H1 (cell line): ENCODE results near the gene DTX4. TPM values are rescaled to one million over a fixed set of nuclear protein-coding genes. Genes with fewer than 3 reads are reported as not detected.

Source experiments
- CTCF ChIA-PET: fragments of 300-600 bp; sonication (Branson Sonifier 250); formaldehyde crosslinking; loops from one replicate; lab custom pipeline; 2021; ENCODE audit not compliant: partially characterized antibody; lab: Charles Lee
- POLR2A ChIA-PET: fragments of 300-600 bp; sonication (Branson Sonifier 250); formaldehyde crosslinking; loops from one replicate; lab custom pipeline; 2021; ENCODE audit warnings: inconsistent platforms; ENCODE audit not compliant: partially characterized antibody; lab: Charles Lee
- DNase-seq, 2 experiments: peaks; one replicate each; pipeline versions ENCODE4 v3.0.0 to v3.0.0-alpha.2; 2010 to 2022; ENCODE audit warnings: low spot score in 2 of 2, low read depth in 1 of 2, mixed read lengths in 1 of 2
- FAIRE-seq: peaks from 2 replicates; lab custom pipeline; 2011; peaks lifted over from hg19 to GRCh38; lab: Jason Lieb, UNC
- H2AFZ ChIP-seq: 2 replicates; pipeline ENCODE4 v1.8.1; 2012; ENCODE audit warnings: low read length, inconsistent platforms
- H2AK5ac ChIP-seq: 2 replicates; pipeline ENCODE4 v1.6.1; 2013; ENCODE audit warnings: low read depth, low read length
- H2BK120ac ChIP-seq: replicated peaks from 2 replicates; pipeline ENCODE3; 2013; ENCODE audit warnings: low read depth, low read length, inconsistent platforms
- H2BK12ac ChIP-seq: 2 replicates; pipeline ENCODE4 v1.6.1; 2013; ENCODE audit warnings: low read depth, low read length
- H2BK15ac ChIP-seq: 2 replicates; pipeline ENCODE4 v1.6.1; 2013; ENCODE audit warnings: low read length
- H2BK20ac ChIP-seq: 2 replicates; pipeline ENCODE4 v1.6.1; 2013; ENCODE audit warnings: low read length
- H2BK5ac ChIP-seq: 2 replicates; pipeline ENCODE4 v1.6.1; 2013; ENCODE audit warnings: low read depth, low read length
- H3K14ac ChIP-seq: 2 replicates; pipeline ENCODE4 v1.6.1; 2013; ENCODE audit warnings: inconsistent platforms; ENCODE audit not compliant: insufficient read length
- H3K18ac ChIP-seq: 2 replicates; pipeline ENCODE4 v1.6.1; 2013; ENCODE audit warnings: low read length; ENCODE audit errors: extremely low read depth
- H3K23ac ChIP-seq: 2 replicates; pipeline ENCODE4 v1.6.1; 2013; ENCODE audit warnings: inconsistent platforms; ENCODE audit not compliant: insufficient read length
- H3K23me2 ChIP-seq: 2 replicates; pipeline ENCODE4 v1.6.1; 2013; ENCODE audit warnings: low read depth, low read length
- H3K27ac ChIP-seq: 2 replicates; pipeline ENCODE4 v1.6.1; 2011; ENCODE audit warnings: low read depth, low read length, inconsistent platforms
- H3K27me3 ChIP-seq, 4 experiments: replicated peaks in 1 of 4; 1 replicate in 1 of 4; 2 replicates in 3 of 4; pipeline versions ENCODE4 v1.6.1 to v1.8.1; 2011 to 2013; ENCODE audit warnings: low read length in 3 of 4, mild to moderate bottlenecking in 3 of 4, inconsistent platforms in 2 of 4, mixed read lengths in 2 of 4, moderate library complexity in 1 of 4; ENCODE audit not compliant: control insufficient read depth in 3 of 4, insufficient read depth in 3 of 4; ENCODE audit errors: extremely low read depth in 1 of 4
- H3K36me3 ChIP-seq, 4 experiments: 2 replicates each; pipeline versions ENCODE4 v1.6.1 to v1.8.1; 2011 to 2013; ENCODE audit warnings: mild to moderate bottlenecking in 4 of 4, low read length in 3 of 4, moderate library complexity in 2 of 4, control low read depth in 1 of 4, inconsistent platforms in 1 of 4; ENCODE audit not compliant: insufficient read depth in 4 of 4, control insufficient read depth in 2 of 4
- H3K4ac ChIP-seq: replicated peaks from 2 replicates; pipeline ENCODE3; 2013; ENCODE audit warnings: low read length, low read depth, mixed read lengths, inconsistent platforms; ENCODE audit not compliant: insufficient read length
- H3K4me1 ChIP-seq, 4 experiments: replicated peaks in 1 of 4; 1 replicate in 1 of 4; 2 replicates in 3 of 4; pipeline versions ENCODE4 v1.6.1 to v1.8.1; 2011 to 2013; ENCODE audit warnings: low read length in 3 of 4, inconsistent platforms in 2 of 4, mixed read lengths in 1 of 4; ENCODE audit not compliant: insufficient read depth in 4 of 4, control insufficient read depth in 3 of 4
- H3K4me2 ChIP-seq, 2 experiments: 2 replicates each; pipeline versions ENCODE4 v1.6.1 to v1.8.1; 2011 to 2013; ENCODE audit warnings: low read depth in 2 of 2, low read length in 2 of 2, control low read depth in 1 of 2, inconsistent platforms in 1 of 2, mild to moderate bottlenecking in 1 of 2; ENCODE audit not compliant: insufficient read depth in 1 of 2
- H3K4me3 ChIP-seq, 4 experiments: fragments of 200-600, 300-600 bp in 1 of 4; sonication (generic), shearing (Covaris generic), sonication (Bioruptor Twin) in 1 of 4; 2 replicates each; pipeline versions ENCODE4 v1.5.1 to v1.8.1; 2011 to 2016; ENCODE audit warnings: low read length in 4 of 4, low read depth in 3 of 4, control low read depth in 2 of 4, inconsistent platforms in 2 of 4, mild to moderate bottlenecking in 2 of 4, mixed read lengths in 1 of 4, moderate library complexity in 1 of 4; ENCODE audit not compliant: insufficient read depth in 2 of 4; ENCODE audit errors: extremely low read depth in 1 of 4
- H3K56ac ChIP-seq: replicated peaks from 2 replicates; pipeline ENCODE3; 2013; ENCODE audit warnings: low read depth, mild to moderate bottlenecking, mixed read lengths, low read length, inconsistent platforms; ENCODE audit not compliant: insufficient read length
- H3K79me1 ChIP-seq: 2 replicates; pipeline ENCODE4 v1.6.1; 2013; ENCODE audit warnings: low read depth, low read length, control low read depth
- H3K79me2 ChIP-seq, 2 experiments: 2 replicates each; pipeline versions ENCODE4 v1.6.1 to v1.8.1; 2012 to 2013; ENCODE audit warnings: low read length in 2 of 2, mild to moderate bottlenecking in 2 of 2, inconsistent platforms in 1 of 2; ENCODE audit not compliant: insufficient read depth in 2 of 2, control insufficient read depth in 1 of 2
- H3K9ac ChIP-seq, 4 experiments: replicated peaks in 1 of 4; 1 replicate in 1 of 4; 2 replicates in 3 of 4; pipeline versions ENCODE4 v1.6.1 to v1.8.1; 2011 to 2013; ENCODE audit warnings: low read depth in 3 of 4, low read length in 3 of 4, control low read depth in 2 of 4, mild to moderate bottlenecking in 2 of 4, moderate library complexity in 2 of 4, inconsistent platforms in 1 of 4; ENCODE audit errors: extremely low read depth in 1 of 4
- H3K9me3 ChIP-seq, 2 experiments: 2 replicates each; pipeline versions ENCODE4 v1.6.1 to v1.8.1; 2012 to 2013; ENCODE audit warnings: mild to moderate bottlenecking in 2 of 2, moderate library complexity in 2 of 2, control low read depth in 1 of 2, inconsistent platforms in 1 of 2, low read depth in 1 of 2, low read length in 1 of 2, mixed read lengths in 1 of 2; ENCODE audit not compliant: insufficient read depth in 2 of 2
- H4K20me1 ChIP-seq, 2 experiments: replicated peaks in 1 of 2; 2 replicates each; pipeline versions ENCODE3 to v1.8.1; 2011 to 2013; ENCODE audit warnings: inconsistent platforms in 2 of 2, low read length in 2 of 2, mild to moderate bottlenecking in 1 of 2; ENCODE audit not compliant: insufficient read depth in 2 of 2, control insufficient read depth in 1 of 2
- H4K5ac ChIP-seq: 2 replicates; pipeline ENCODE4 v1.6.1; 2013; ENCODE audit warnings: low read length, low read depth, mixed read lengths, inconsistent platforms; ENCODE audit not compliant: insufficient read length
- H4K8ac ChIP-seq: 2 replicates; pipeline ENCODE4 v1.8.0; 2013; ENCODE audit warnings: mild to moderate bottlenecking, moderate library complexity, low read length, inconsistent platforms; ENCODE audit not compliant: insufficient read depth; ENCODE audit errors: extremely low read depth
- H4K91ac ChIP-seq: replicated peaks from 2 replicates; pipeline ENCODE3; 2013; ENCODE audit warnings: low read length, mixed read lengths, inconsistent platforms; ENCODE audit not compliant: insufficient read length
- EZH2 ChIP-seq: fragments of 200-600 bp; sonication (generic); IDR thresholded peaks from 2 replicates; pipeline ENCODE4 v1.7.1; 2012; ENCODE audit warnings: low read depth, mild to moderate bottlenecking, moderate library complexity, low read length, inconsistent platforms; ENCODE audit not compliant: severe bottlenecking
- HDAC2 ChIP-seq, 2 experiments: fragments of 300-600 bp in 1 of 2; sonication (generic) in 1 of 2; IDR thresholded peaks; 2 replicates each; pipeline ENCODE4 v1.6.1; 2011 to 2012; ENCODE audit warnings: low read depth in 2 of 2, low read length in 2 of 2, mild to moderate bottlenecking in 2 of 2, moderate library complexity in 2 of 2, borderline replicate concordance in 1 of 2, inconsistent platforms in 1 of 2
- JUND ChIP-seq: IDR thresholded peaks from 2 replicates; pipeline ENCODE4 v1.6.1; 2011; ENCODE audit warnings: mild to moderate bottlenecking, improper control_type of control experiment, low read length
- KDM1A ChIP-seq: fragments of 200-600, 300-600 bp; sonication (generic); IDR thresholded peaks from 2 replicates; pipeline ENCODE4 v1.7.1; 2016; ENCODE audit warnings: mild to moderate bottlenecking, low read length, borderline replicate concordance
- NANOG ChIP-seq: IDR thresholded peaks from 2 replicates; pipeline ENCODE4 v1.6.1; 2011; ENCODE audit warnings: low read length, low read depth, mild to moderate bottlenecking, inconsistent platforms; ENCODE audit not compliant: insufficient read depth, poor library complexity, severe bottlenecking
- POLR2A ChIP-seq, 2 experiments: IDR thresholded peaks; 1 replicate in 1 of 2; 2 replicates in 1 of 2; pipeline ENCODE4 v1.6.1; 2011; ENCODE audit warnings: low read depth in 2 of 2, low read length in 2 of 2, mild to moderate bottlenecking in 2 of 2; ENCODE audit errors: control extremely low read depth in 1 of 2
- POU5F1 ChIP-seq: IDR thresholded peaks from 2 replicates; pipeline ENCODE4 v1.6.1; 2011; ENCODE audit warnings: low read depth, mild to moderate bottlenecking, low read length, moderate library complexity
- SAP30 ChIP-seq: fragments of 300-600 bp; sonication (generic); IDR thresholded peaks from 2 replicates; pipeline ENCODE4 v1.7.1; 2012; ENCODE audit warnings: low read length, moderate library complexity, mild to moderate bottlenecking, inconsistent platforms; ENCODE audit not compliant: insufficient read depth, insufficient replicate concordance
- SIRT6 ChIP-seq: IDR thresholded peaks from one replicate; pipeline ENCODE4 v1.7.1; 2012; ENCODE audit warnings: low read length, inconsistent platforms
- SIX5 ChIP-seq: IDR thresholded peaks from 2 replicates; pipeline ENCODE4 v1.6.1; 2011; ENCODE audit warnings: mild to moderate bottlenecking, low read depth, low read length
- SP2 ChIP-seq: IDR thresholded peaks from 2 replicates; pipeline ENCODE4 v1.6.1; 2012; ENCODE audit warnings: mild to moderate bottlenecking, low read length, inconsistent platforms
- TEAD4 ChIP-seq: IDR thresholded peaks from 2 replicates; pipeline ENCODE4 v1.6.1; 2012; ENCODE audit warnings: low read depth, low read length, inconsistent platforms, mixed read lengths
- WGBS, 2 experiments: shearing (Covaris generic) in 1 of 2; methylation state at CpG; one replicate each; pipeline versions ENCODE4 v1.1.6 to v1.1.7; 2013 to 2015; ENCODE audit warnings: low lambda C conversion rate in 2 of 2, mixed read lengths in 2 of 2, inconsistent platforms in 1 of 2, low coverage in 1 of 2, missing lambda C conversion rate in 1 of 2; ENCODE audit not compliant: insufficient replicate concordance in 2 of 2, insufficient coverage in 1 of 2, insufficient read length in 1 of 2; ENCODE audit errors: extremely low coverage in 1 of 2, missing lambda C conversion rate in 1 of 2; 5-methylcytosine and 5-hydroxymethylcytosine counted together
- polyA plus RNA-seq, 7 experiments: library from polyadenylated mRNA; depleted of rRNA in 3 of 7; stranded (reverse) in 5 of 7; unstranded in 2 of 7; fragments of >200 nt in 5 of 7; fragments of 200-250 nt in 2 of 7; gene quantifications; 1 replicate in 5 of 7; 2 replicates in 1 of 7; 4 replicates in 1 of 7; pipeline versions ENCODE4 v1.2.1 to v1.2.3, GENCODE V29; 2011 to 2013; ENCODE audit warnings: missing spikeins in 2 of 7, mixed read lengths in 2 of 7
- total RNA-seq: library from RNA; stranded (reverse); fragmentation: NEBNext Ultra II Directional; extraction: Animal tissue kit (Norgen Biotek cat#: 25700); gene quantifications from 2 replicates; pipeline ENCODE4 v1.2.1, GENCODE V29; 2021

The DTX4 gene
- total and polyA plus RNA-seq, 2 of the 8 experiments (the other 6 are each of a cell fraction or from before 2014, with no cell fraction given), result 5.1 to 18.8 TPM

- H2BK5ac ChIP-seq, result no peak overlapping the region
- no peak for TF ChIP-seq SP2
- TF ChIP-seq KDM1A, result no peak
- no peak for TF ChIP-seq POU5F1
- TF ChIP-seq POLR2A (IDR thresholded peaks at IDR 0.05; ENCODE audit: control extremely low read depth in 1 of 2, low read depth in 2 of 2, low read length in 2 of 2), result no peak
- TF ChIP-seq NANOG, result no peak
- no peak for TF ChIP-seq HDAC2 (IDR thresholded peaks at IDR 0.05; ENCODE audit: borderline replicate concordance in 1 of 2, low read depth in 2 of 2, low read length in 2 of 2)
- TF ChIP-seq JUND, result no peak
- TF ChIP-seq TEAD4, result no peak
- no peak for TF ChIP-seq SAP30
- no peak for TF ChIP-seq SIRT6
- TF ChIP-seq SIX5, result no peak
- TF ChIP-seq EZH2, result no peak
These were observed 12.9 kb downstream of the DTX4 start for GRCh38 chr11:59184691-59185339.

More at GRCh38 chr11:59184691-59185339, 12.9 kb downstream of the DTX4 start:
- Histone ChIP-seq H4K5ac (no peak overlapping the region), H4K91ac (no peak overlapping the region), H2AFZ (no peak overlapping the region), H3K23ac (no peak overlapping the region), H3K79me2 (0 out of 4 replicates have a peak, but pooled peaks cover 0 to 8% of the 10 kb centered on the region in 2 experiments), H3K27me3 (no peaks in the 10 kb centered on the region), H2BK20ac (no peak overlapping the region), H3K18ac (no peak overlapping the region), H3K14ac (no peak overlapping the region), H3K4me1 (peaks cover 0 to 4% (median 1%) of the 10 kb centered on the region in 4 experiments; a peak in 3 of 7 replicates), H4K20me1 (peaks cover 2 to 3% of the 10 kb centered on the region in 2 experiments), H4K8ac (no peak overlapping the region), H2AK5ac (no peak overlapping the region), H2BK12ac (no peak overlapping the region), H3K9ac (no peak overlapping the region), H2BK15ac (no peak overlapping the region), H2BK120ac (no peak overlapping the region), H3K4me3 (no peak overlapping the region), H3K79me1 (peaks cover 6% of the 10 kb centered on the region; the same call in 1 of the 2 replicates), H3K4ac (no peak overlapping the region), H3K23me2 (no peaks in the 10 kb centered on the region), H3K27ac (no peak overlapping the region), H3K9me3 (no peaks in the 10 kb centered on the region), H3K4me2 (no peak overlapping the region), H3K36me3 (peaks cover 0 to 20% (median 7%) of the 10 kb centered on the region in 4 experiments; a peak in 5 of 8 replicates), H3K56ac (no peak overlapping the region)
- FAIRE-seq (no peak), DNase-seq (no peak)
- POLR2A ChIA-PET, result interaction anchor here (9.4 kb wide), 1 partner anchor 12 kb away, joined by 79 read pairs; the partner anchor contains the start of gene DTX4
- CTCF ChIA-PET, result interaction anchor here (1.1 to 9.5 kb wide), 18 partner anchors 7 to 510 kb away, joined by 3 to 201 read pairs (median 8); partner anchors contain the start of genes DTX4, GLYATL1 and OR5A1
- WGBS, 2 experiments, result 76% methylated on average over 9 of the region's 9 CpGs; no CpG with 5 or more reads in 1 of the 2 experiments
